Neural cell (in vitro differentiated cells): ENCODE measurements around the gene APEX1. TPM values are rescaled to one million over a fixed set of nuclear protein-coding genes. Genes with fewer than 3 reads are reported as not detected.

Experiments
- H2AFZ ChIP-seq: fragments of 200-600, 300-800 bp; sonication (generic), shearing (Covaris generic); 2 replicates; pipeline ENCODE4 v1.6.0; 2014; ENCODE audit warnings: low read depth, mild to moderate bottlenecking, antibody characterized with exemption, low read length, moderate library complexity
- H3F3A ChIP-seq: fragments of 200-600 bp; shearing (Covaris generic); 2 replicates; pipeline ENCODE4 v1.6.1; 2016; ENCODE audit warnings: mild to moderate bottlenecking, moderate library complexity, mixed read lengths, antibody characterized with exemption, low read length; ENCODE audit not compliant: insufficient read depth, poor library complexity, severe bottlenecking
- H3K27ac ChIP-seq: fragments of 200-600, 300-800 bp; sonication (generic), shearing (Covaris generic); 2 replicates; pipeline ENCODE4 v1.5.1; 2014; ENCODE audit warnings: mild to moderate bottlenecking, low read length, moderate library complexity
- H3K27me3 ChIP-seq: fragments of 300-800, 200-600 bp; sonication (generic), shearing (Covaris generic); 2 replicates; pipeline ENCODE4 v1.6.0; 2014; ENCODE audit warnings: mild to moderate bottlenecking, low read depth, low read length, moderate library complexity; ENCODE audit not compliant: insufficient read depth
- H3K36me3 ChIP-seq: fragments of 300-800, 200-600 bp; sonication (generic), shearing (Covaris generic); 2 replicates; pipeline ENCODE4 v1.5.1; 2014; ENCODE audit warnings: mild to moderate bottlenecking, antibody characterized with exemption, low read length, moderate library complexity; ENCODE audit not compliant: insufficient read depth
- H3K4me2 ChIP-seq: fragments of 300-800, 200-600 bp; sonication (generic), shearing (Covaris generic); 2 replicates; pipeline ENCODE4 v1.6.0; 2014; ENCODE audit warnings: mild to moderate bottlenecking, low read length
- H3K4me3 ChIP-seq: fragments of 300-800, 200-600 bp; sonication (generic), shearing (Covaris generic); 2 replicates; pipeline ENCODE4 v1.5.1; 2014; ENCODE audit warnings: mild to moderate bottlenecking, low read length, moderate library complexity
- H3K79me2 ChIP-seq: fragments of 200-600 bp; shearing (Covaris generic); replicated peaks from 2 replicates; pipeline ENCODE4 v1.6.0; 2014; ENCODE audit warnings: mild to moderate bottlenecking, low read length, moderate library complexity; ENCODE audit not compliant: insufficient read depth
- H3K9ac ChIP-seq: fragments of 300-800, 200-600 bp; sonication (generic), shearing (Covaris generic); 2 replicates; pipeline ENCODE4 v1.6.1; 2016; ENCODE audit warnings: mild to moderate bottlenecking, low read length, mixed read lengths
- H3K9me2 ChIP-seq: fragments of 200-600 bp; shearing (Covaris generic); 2 replicates; pipeline ENCODE4 v1.6.1; 2016; ENCODE audit warnings: mild to moderate bottlenecking, low read length, mixed read lengths; ENCODE audit not compliant: insufficient read depth
- H3K9me3 ChIP-seq: fragments of 200-600, 300-800 bp; sonication (generic), shearing (Covaris generic); 2 replicates; pipeline ENCODE4 v1.6.1; 2016; ENCODE audit warnings: mild to moderate bottlenecking, mixed run types, low read length, moderate library complexity, mixed read lengths
- H4K20me1 ChIP-seq: fragments of 200-600 bp; shearing (Covaris generic); 2 replicates; pipeline ENCODE4 v1.6.1; 2016; ENCODE audit warnings: mild to moderate bottlenecking, mixed run types; ENCODE audit not compliant: insufficient read depth
- EP300 ChIP-seq: fragments of 450-650 bp; conservative IDR thresholded peaks from 2 replicates; pipeline ENCODE4 v1.6.1; 2014; ENCODE audit warnings: antibody characterized with exemption, mild to moderate bottlenecking, moderate library complexity; ENCODE audit not compliant: poor library complexity, severe bottlenecking
- EZH2 ChIP-seq: fragments of 200-600, 300-800 bp; shearing (Covaris generic), sonication (generic); IDR thresholded peaks from 2 replicates; pipeline ENCODE4 v1.6.1; 2014; ENCODE audit warnings: antibody characterized with exemption, low read length, borderline replicate concordance, mild to moderate bottlenecking; ENCODE audit not compliant: insufficient read depth, poor library complexity, severe bottlenecking
- MXI1 ChIP-seq: fragments of 450-650 bp; conservative IDR thresholded peaks from 2 replicates; pipeline ENCODE4 v1.6.1; 2014; ENCODE audit warnings: antibody characterized with exemption, mild to moderate bottlenecking; ENCODE audit not compliant: poor library complexity, severe bottlenecking
- POLR2AphosphoS5 ChIP-seq: IDR thresholded peaks from 2 replicates; pipeline ENCODE4 v1.6.1; 2012
- RAD21 ChIP-seq: fragments of 450-650 bp; conservative IDR thresholded peaks from 2 replicates; pipeline ENCODE4 v1.6.1; 2014; ENCODE audit warnings: antibody characterized with exemption, mild to moderate bottlenecking, moderate library complexity
- REST ChIP-seq: IDR thresholded peaks from 2 replicates; pipeline ENCODE4 v1.6.1; 2012; ENCODE audit warnings: borderline replicate concordance
- SMC3 ChIP-seq: fragments of 450-650 bp; conservative IDR thresholded peaks from 2 replicates; pipeline ENCODE4 v1.6.1; 2014; ENCODE audit warnings: antibody characterized with exemption, mild to moderate bottlenecking, moderate library complexity; ENCODE audit not compliant: poor library complexity
- TAF1 ChIP-seq: IDR thresholded peaks from 2 replicates; pipeline ENCODE4 v1.6.1; 2012; ENCODE audit warnings: low read depth
- polyA minus RNA-seq: library from RNA; depleted of rRNA, polyadenylated mRNA; stranded (reverse); fragments of >200 nt; gene quantifications from 2 replicates; pipeline ENCODE4 v1.2.3, GENCODE V29; 2014
- polyA plus RNA-seq: library from polyadenylated mRNA; depleted of rRNA; stranded (reverse); fragments of >200 nt; gene quantifications from 2 replicates; pipeline ENCODE4 v1.2.3, GENCODE V29; 2014
- TF ChIP-seq, protein P1 (sequence below): fragments of 450-650 bp; IDR thresholded peaks from 2 replicates; pipeline ENCODE4 v1.5.1; 2014; ENCODE audit warnings: antibody characterized with exemption, mild to moderate bottlenecking, moderate library complexity; ENCODE audit not compliant: poor library complexity, severe bottlenecking

APEX1 gene
- polyA plus RNA-seq, result 44.5 and 50.7 TPM in 2 replicates
- 49.9 and 52.7 TPM in 2 replicates for polyA minus RNA-seq

DNA sequence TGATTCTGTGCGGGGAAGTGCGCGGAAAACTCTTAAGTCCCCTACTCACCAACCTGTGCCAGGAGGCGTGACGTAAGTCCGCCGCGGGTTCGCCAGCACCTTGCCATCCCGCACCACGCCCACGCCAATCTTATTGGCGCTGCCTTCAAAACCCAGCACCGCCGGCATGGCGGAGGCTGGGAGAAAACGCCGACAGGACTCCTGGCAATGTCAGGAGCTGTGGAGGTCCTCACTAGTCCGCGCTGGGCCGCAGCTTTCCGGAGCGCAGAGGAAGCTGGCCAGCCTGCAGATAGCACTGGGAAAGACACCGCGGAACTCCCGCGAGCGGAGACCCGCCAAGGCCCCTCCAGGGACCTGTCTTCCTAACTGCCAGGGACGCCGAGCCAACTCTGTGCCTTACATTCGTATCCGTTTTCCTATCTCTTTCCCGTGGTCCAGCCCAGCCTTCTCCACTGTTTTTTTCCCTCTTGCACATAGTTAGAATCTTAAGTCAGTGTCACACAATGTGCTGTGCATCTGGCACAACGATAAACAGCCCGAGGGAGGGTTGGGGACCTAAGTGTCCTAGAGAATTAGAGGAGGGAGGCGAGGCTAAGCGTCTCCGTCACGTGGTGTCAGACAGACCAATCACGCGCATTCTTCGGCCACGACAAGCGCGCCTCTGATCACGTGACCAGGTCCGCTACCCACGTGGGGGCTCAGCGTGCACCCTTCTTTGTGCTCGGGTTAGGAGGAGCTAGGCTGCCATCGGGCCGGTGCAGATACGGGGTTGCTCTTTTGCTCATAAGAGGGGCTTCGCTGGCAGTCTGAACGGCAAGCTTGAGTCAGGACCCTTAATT lies at the start of gene APEX1, which contains the start of gene OSGEP:
Gene APEX1 (plus strand): TSS at position 711 of the 839 bp plus-strand sequence. CDS start 420 bp downstream, outside the sequence.
Gene OSGEP (minus strand): TSS at position 297 of the 839 bp plus-strand sequence. CDS start 129 bp downstream, at position 168.
- Histone ChIP-seq H3F3A (no peaks in the 10 kb centered on the region), H3K9me3 (no peaks in the 10 kb centered on the region), H2AFZ (peak within 1 kb of the TSS; percentile 94), H3K4me3 (peak within 1 kb of the TSS; percentile 80), H3K27me3 (no peaks in the 10 kb centered on the region), H4K20me1 (no peaks in the 10 kb centered on the region), H3K27ac (peak within 1 kb of the TSS; percentile 98), H3K9ac (peak within 1 kb of the TSS; percentile 97), H3K36me3 (peaks cover 4% of the 10 kb centered on the region), H3K9me2 (no peaks in the 10 kb centered on the region), H3K4me2 (peak within 1 kb of the TSS; percentile 100), H3K79me2 (peaks cover 37% of the 10 kb centered on the region)
- TF ChIP-seq SMC3 (peak; percentile 51), TAF1 (peak; percentile 87), POLR2AphosphoS5 (peak; percentile 99), EZH2 (no peak), EP300 (peak; percentile 20), MXI1 (peak; percentile 98), REST (peak; percentile 61), RAD21 (peak; percentile 27)
- TF ChIP-seq, protein P1, sequence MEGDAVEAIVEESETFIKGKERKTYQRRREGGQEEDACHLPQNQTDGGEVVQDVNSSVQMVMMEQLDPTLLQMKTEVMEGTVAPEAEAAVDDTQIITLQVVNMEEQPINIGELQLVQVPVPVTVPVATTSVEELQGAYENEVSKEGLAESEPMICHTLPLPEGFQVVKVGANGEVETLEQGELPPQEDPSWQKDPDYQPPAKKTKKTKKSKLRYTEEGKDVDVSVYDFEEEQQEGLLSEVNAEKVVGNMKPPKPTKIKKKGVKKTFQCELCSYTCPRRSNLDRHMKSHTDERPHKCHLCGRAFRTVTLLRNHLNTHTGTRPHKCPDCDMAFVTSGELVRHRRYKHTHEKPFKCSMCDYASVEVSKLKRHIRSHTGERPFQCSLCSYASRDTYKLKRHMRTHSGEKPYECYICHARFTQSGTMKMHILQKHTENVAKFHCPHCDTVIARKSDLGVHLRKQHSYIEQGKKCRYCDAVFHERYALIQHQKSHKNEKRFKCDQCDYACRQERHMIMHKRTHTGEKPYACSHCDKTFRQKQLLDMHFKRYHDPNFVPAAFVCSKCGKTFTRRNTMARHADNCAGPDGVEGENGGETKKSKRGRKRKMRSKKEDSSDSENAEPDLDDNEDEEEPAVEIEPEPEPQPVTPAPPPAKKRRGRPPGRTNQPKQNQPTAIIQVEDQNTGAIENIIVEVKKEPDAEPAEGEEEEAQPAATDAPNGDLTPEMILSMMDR, result peak; percentile 31

GRCh38 chr14:20409226-20409625 lies 45.8 kb upstream of the APEX1 start:
- Histone ChIP-seq H2AFZ (no peak overlapping the region), H3F3A (no peaks in the 10 kb centered on the region), H3K9ac (no peak overlapping the region), H3K4me3 (no peak overlapping the region), H4K20me1 (no peaks in the 10 kb centered on the region), H3K9me3 (no peaks in the 10 kb centered on the region), H3K27me3 (peaks cover 9% of the 10 kb centered on the region), H3K36me3 (no peaks in the 10 kb centered on the region), H3K79me2 (no peaks in the 10 kb centered on the region), H3K27ac (no peak overlapping the region), H3K9me2 (no peaks in the 10 kb centered on the region), H3K4me2 (no peak overlapping the region)
- TF ChIP-seq MXI1 (no peak), POLR2AphosphoS5 (no peak), REST (no peak), RAD21 (no peak), EZH2 (no peak)
- TF ChIP-seq, protein P1, result no peak
